ENCODE measurements around the gene PRKN.
"Not testable (repeated sequence)": the region's sequence is repeated elsewhere in the genome, so short reads cannot be mapped to it uniquely, and the experiment has no call there.

Gene PRKN

DNA sequence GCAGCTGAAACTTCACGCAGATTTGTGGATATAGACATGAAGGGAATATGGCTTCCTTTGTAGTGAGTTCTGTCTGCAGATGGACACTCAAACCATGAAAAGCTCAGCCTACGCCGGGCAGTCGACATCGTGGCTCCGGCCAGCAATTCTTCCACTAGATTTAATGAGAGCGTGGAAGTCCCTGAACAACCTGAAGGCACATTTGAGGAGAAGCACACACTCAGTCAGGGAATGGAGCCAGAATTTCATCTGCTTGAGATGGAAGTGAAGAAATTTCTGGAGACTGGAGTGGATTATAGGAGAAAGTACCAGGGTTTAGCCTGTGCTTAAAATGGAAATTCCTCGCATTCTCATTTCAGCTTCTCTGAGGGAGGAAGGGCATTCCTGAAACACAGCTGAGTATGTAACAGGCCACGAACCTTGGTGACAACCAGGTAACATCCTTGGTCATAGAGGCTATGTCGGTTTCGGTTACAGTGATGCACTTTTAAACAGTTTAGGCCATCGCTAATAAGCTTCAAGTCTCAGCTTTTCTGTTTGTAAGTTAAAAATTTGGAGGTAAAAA lies 1373.2 kb downstream of the PRKN start:
- no peak for DNase-seq

DNA sequence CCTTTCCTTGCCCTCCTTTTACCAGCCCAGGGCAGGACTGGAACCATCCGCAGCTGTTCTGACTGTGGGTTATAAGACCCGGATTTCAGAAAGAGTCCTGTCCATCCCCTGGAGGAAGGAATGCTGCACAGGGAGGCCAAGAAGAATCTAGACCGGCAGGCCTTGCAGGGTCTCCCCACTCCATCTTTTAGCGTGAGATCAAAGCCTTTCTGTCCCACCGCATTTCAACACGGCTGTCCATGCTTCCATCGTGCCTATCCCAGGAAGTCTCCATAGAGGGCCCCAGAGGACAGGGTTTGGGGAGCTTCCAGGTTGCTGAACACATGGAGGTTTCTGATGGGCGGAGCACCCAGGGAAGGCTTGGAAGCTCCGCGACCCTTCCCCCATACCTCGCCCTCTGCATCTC lies 1374.4 kb downstream of the PRKN start:
- no peak for DNase-seq

DNA sequence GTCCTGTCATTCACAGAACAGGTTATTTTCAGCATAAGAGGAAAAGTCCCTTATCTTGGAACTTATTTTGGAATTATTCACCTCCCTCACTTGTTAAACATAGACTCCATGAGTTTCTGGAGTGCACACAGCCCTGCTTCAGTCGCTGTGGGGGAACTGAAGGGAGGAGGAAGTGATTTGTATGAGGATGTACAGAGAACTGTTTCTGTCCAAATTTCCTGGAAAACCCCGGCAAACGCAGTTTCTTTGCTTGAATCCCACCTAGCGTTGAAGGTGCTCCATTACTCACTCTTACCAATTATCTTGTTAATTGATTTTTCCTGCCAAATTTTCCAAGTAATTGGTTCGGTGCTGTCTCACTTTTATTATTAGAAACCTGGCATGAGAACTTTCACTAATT lies 1375.7 kb downstream of the PRKN start:
- DNase-seq: no peak

DNA sequence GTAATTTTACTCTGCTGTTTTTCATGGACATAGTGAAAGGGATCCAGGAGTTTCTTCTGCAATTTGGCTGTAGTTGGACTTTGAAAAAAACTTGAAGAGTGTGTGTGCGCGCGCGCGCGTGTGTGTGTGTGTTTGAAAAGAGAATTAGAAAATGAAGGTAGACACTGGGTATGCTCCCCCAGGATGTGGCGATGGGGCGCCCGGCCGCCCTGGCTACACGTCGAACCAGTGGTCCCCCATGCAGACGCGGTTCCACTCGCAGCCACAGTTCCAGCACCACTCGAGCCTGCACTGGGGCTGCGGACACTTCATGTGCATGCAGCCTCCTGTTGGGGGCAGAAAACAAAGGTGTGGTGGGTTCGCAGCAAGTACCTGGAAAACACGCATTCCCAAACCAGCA lies 1377.7 kb downstream of the PRKN start:
- no peak for DNase-seq

DNA sequence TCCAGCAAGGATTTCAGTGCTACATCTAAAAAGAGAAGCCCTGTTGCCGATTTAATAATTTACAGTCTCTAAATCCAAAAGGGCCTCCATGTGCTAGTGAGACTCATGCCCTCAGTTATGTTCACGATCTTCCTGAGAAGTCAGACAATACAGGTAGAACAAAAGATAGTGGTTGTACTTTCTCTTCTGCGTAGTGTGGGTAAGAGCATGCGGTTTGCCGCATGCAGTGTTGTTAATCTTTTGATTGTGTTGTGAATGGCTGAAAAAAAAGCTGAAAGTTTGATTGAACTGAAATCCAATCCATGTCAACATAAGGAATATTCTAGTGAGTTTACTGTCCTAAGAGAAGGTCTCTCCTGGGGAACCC lies 1379.0 kb downstream of the PRKN start:
- DNase-seq: no peak

DNA sequence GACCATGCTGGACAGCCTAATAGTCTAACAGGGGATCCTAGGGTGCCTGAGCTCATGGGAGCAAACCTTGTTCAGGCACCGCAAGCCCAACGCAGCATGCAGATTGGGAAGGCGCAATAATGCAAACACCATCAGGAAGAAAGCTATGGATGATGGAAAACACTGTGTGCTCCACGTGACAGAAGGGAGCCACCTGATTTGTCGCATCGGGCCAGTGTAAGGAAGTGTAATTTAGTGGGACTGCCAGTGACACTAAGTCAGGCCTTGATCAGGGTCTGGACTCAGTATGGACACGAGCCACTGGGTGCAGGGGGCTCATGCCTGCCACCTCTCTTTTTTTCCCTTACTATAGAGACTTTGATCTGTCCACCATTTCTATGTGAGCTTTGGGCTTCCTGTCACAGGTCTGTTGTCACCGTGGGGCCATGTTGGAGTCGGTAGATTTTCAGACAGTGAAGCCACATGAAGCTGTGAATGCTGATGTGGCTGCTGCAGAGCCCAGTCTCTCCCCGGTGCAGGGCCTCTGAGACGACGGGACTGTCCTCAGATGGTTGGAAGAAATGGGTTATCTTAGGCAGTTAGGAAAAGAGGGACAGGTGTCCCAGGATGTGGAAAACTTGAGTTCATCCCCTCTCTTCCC lies 1379.5 kb downstream of the PRKN start:
- no peak for DNase-seq

DNA sequence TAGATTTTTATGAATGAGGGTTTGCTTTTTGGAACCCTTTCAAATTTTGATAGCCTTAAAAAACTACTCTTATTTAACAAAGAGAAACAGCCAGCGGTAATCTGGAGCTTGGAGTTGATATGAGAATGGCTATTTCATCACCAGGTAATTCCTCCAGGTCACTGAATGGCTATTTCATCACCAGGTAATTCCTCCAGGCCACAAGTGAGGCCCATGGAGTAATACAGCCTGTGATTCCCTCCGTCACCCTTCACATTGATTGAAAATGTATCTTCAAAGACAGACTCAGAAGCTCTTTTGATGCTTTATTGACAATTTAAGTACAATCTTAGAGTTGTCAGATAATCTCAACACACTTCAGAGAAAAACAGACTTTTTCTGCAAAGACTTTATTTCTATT lies 1380.4 kb downstream of the PRKN start:
- no peak for DNase-seq

DNA sequence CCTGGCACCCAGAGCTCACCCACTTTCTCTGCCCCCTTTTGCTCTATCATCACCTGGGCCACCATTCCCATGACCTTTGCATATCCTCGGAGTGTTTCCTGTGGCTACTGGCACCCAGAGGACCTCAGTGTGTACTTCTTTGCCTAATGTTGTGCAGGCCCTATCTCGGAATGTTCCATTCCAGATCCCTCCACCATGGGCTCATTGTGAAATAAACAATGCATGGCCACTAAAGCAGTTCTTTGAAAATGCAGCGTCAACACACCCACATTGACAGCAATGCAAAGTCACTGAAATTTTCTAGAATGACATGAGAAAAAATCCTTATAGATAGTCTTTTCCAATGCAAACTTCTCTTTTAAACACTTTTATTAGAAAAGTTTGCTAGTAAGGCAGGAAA lies 1380.8 kb downstream of the PRKN start:
- DNase-seq: no peak

DNA sequence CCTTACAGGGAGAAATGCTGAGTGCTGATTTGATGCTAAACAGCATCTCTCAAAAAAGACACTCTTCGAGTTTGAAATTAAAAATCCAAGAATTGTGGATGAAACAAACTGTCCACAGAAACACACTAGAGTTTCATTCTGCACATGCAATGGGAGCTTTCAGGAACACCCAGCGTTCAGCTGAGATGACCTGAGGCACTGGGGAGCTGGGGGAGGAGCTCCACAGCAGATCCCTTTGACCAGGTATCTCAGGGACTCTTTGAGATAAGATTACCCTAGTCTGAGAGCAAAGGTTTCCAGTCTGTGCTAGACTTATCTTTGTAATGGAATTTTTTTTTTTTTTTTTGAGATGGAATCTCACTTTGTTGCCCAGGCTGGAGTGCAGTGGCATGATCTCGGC lies 1382.9 kb downstream of the PRKN start:
- no peak for DNase-seq

DNA sequence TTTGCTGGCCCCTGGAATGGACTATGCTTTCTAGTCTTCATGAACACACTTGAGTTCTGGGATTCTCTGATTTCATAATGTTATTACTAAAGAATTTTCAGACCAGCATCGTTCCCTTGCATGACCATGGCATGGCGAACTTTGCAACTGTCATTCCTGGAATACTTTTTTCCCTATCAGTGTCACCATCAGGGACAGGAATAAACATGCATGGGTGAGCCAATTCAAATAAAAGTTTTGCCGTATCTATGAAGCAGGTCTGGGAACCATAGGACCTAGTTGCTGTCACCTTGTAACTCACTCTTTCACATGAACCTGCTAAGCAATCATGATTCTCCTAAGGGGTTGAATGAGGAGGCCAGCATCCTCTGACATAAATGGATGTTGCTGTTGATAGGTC lies 1385.5 kb downstream of the PRKN start:
- DNase-seq: no peak

DNA sequence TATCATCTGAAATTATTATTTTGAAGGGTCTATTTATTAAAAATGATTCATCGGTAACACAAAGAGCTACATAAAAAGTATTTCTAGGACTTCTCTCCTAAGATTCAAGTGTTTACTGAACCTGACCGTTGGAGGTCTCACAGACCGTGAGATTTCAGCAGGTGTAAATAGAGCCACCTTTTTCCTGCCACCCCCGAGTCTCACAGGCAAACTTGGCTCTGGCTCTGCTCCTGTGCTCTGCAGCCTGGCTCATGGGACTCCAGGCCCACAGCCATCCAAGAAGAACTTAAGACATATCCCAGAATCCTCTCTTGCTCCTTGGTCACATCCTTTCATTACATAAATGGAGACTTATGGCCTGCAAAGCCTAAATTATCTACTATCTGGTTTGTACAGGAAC lies 1385.9 kb downstream of the PRKN start:
- no peak for DNase-seq

DNA sequence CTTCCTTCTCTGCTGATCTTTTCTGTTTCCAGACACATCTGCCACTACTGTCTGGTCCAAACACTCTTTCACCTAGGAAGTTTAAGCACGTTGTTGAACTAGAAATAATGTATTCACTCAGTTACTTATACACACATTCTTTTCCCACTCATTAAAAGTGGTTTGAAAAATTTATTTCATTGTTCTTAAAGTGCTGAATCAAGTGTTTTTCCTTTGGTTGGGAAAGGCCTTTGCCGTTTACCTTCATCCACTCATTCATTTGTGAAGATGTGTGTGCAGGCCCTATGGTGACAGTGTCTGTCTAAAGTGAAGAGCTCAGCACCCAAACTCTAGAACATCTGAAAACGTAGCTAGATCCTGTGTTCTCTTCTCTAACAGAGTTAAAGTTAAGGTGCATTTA lies 1389.6 kb downstream of the PRKN start:
- DNase-seq: no peak

DNA sequence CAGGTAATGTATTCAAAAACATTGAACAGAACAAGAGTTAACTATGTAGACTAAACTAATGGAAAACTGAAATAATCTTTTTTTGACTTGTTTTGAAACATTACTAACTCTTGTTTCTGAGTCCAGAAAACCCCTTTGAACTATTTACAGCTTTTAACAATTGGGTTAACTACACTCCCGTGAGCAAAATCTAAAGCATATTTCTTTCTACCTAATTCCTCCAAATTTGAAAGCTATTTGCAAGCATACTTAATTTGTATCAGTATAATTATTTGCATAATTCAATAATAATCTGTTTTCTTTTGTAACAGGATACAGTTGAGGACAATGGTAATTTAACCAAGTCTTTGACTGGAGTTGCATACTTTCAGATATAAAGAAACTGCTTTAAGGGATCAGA lies 1391.1 kb downstream of the PRKN start:
- no peak for DNase-seq

DNA sequence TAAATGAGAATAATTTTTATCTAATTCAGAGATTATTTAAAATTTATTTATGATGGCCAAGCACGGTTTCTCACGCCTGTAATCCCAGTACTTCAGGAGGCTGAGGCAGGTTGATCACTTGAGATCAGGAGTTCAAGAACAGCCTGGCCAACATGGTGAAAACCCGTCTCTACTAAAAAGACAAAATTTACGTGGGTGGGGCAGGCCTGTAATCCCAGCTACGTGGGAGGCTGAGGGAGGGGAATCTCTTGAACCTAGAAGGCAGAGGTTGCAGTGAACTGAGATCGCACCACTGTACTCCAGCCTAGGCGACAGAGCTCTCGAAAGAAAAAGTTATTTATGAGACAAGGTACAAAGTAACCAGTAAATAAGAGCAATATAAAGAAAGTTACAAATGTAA lies 1394.2 kb downstream of the PRKN start:
- no peak for DNase-seq

DNA sequence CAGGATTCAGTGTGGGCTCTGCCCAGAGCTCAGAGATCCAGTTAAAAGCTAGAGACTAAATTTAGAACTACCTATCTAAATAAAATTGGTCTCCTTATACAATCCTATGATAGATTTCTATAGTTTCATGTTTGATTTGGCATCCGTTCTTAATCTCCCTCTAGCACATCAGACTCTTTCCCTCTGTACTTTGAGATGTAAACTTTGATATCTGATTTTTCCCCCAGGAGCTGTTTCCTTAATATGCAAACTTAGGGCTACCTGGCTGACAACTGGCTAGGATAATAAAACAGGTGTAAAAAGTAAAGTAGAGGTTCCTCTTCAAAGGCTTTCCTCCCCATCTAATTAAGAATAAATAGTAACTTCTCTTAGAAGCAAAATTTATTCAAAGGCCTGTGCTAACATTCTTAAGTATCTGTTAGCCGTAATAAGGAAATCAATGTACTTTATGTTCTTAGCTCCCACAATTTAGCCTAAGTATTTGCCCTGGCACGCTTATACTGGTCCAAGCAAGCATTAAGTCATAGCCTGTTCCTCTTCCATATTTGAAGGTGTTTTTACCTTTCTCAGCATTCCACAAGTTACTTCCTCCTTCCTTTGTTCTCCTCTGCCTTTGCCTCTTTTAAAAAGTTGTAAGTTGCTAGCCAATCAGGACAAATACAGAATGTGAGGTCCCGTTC lies 1396.0 kb downstream of the PRKN start:
- not testable (repeated sequence) for DNase-seq

DNA sequence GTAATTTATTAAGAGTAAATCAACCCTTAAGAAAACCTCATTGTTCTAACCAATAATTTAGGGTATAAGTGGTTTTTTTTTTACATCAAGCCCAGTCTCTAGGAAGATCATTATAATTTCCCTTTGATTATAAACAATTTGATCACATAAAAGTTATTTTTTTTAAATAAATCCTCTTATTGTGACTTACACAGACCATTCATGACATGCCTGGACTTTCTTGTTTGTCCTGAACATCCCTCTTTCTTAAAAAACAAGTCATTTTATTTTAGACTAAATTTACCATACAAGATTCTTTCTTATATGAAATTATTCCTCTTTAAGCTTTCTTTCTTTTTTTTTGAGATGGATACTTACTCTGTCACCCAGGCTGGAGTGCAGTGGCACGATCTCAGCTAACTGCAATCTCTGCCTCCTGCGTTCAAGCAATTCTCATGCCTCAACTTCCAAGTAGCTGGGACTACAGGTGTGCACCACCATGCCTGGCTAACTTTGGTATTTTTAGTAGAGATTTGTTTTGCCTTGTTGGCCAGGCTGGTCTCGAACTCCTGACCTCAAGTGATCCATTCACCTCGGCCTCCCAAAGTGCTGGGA lies 1400.1 kb downstream of the PRKN start:
- DNase-seq: no peak

DNA sequence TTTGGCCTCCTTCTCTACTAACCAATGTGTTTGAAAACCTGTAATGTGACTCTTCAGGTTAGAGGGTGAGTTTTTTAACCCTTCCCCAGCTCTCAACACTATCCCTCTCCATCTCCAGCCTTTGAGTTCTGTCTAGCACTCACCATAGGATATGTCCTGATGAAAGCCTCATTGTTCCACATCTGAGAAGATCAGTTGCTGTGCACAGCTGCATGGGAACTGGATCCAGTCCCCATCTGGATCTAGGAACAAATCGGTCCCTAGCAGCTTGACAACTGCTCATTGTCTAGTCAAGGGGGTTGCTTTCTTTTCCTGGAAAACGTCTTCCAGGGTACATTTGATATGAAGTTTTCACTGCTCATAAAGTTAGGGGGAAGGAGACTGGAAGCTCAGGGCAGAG lies 1408.3 kb downstream of the PRKN start:
- no peak for DNase-seq

DNA sequence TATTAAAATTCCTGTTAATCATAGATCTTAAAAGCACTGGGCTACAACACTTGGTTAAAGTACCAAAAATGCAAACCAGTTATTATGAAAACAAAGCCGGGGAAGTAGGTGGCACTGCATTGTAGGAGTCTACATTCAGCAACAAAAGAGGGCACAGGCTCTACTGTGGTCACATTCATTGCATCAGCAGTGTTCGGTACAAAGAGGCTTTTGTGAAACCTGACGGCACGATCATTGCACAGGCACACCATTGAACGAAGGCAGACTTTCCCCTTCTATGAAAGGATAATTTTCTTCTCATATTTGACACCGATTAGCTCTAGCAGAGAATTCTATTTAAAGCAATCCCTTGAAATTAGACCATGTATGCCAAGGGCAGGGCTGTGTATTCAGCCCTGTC lies 1409.1 kb downstream of the PRKN start:
- no peak for DNase-seq

DNA sequence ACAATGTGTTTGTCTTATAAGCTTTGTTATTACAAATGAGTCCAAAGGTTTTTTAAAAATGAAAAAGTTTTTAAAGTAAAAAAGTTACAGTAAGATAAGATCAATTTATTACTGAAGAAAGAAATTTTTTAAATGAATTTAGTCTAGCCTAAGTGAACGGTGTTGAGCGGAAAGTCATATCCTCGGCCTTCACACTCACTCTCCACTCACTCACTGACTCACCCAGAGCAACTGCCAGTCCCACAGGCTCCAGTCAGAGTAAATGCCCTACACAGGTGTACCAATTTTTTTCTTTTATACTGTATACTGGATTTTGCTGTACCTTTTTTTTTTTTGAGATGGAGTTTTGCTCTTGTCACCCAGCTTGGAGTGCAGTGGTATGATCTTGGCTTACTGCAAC lies 1411.0 kb downstream of the PRKN start:
- no peak for DNase-seq

DNA sequence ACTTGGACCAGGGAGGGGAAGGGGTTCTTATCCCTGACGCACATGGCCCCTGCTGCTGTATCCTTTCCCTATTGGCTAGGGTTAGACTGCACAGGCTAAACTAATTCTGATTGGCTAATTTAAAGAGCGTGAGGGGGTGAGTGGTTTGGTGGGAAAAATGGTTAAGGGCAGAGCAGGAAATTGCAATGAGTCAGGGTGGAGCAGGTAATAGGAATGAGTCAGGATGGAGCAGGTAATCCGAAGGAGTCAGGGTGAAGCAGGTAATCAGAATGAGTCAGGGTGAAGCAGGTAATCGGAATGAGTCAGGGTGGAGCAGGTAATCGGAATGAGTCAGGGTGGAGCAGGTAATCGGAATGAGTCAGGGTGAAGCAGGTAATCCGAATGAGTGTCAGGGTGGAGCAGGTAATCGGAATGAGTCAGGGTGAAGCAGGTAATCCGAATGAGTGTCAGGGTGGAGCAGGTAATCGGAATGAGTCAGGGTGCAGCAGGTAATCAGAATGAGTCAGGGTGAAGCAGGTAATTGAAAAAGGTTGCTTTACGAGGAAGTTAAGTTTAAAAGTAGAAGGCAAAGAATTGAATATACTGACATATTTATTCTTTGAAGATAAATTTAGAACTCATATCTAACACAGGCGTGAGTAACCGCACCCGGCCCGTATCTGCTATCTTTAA lies 1412.2 kb downstream of the PRKN start:
- DNase-seq: not testable (repeated sequence)

DNA sequence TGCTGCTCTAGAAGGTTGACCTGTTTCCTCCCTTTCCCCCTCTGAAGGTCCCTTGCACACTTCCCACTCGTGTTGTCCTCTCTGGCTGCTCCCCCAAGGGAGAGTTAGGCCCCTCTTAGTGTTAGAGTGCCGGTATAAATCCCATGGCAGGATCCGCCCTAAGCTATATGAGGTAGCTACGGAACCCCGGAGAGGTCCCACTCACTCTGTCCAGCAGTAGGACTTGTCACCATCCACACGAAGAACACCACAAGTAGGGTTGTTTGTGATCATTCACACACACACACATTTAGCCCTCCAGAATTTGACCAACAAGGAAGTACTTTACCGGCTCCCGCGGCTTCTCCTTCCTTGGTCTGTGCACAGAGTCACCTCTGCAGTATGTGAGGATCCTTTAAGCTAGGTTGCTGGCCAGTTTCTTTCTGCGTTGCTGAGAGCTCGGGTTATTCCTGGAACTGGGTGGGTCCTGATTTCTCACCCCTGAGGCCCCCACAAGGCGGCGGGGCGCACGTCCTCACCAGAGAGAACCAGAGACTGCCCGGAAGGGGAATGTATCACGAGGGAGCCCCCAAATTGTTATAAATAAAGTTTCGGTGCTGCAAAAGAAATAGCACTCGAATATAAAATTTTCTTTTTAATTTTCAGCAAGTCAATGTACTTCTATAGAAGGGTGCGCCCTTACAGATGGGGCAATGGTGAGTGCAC lies 1412.9 kb downstream of the PRKN start:
- not testable (repeated sequence) for DNase-seq

DNA sequence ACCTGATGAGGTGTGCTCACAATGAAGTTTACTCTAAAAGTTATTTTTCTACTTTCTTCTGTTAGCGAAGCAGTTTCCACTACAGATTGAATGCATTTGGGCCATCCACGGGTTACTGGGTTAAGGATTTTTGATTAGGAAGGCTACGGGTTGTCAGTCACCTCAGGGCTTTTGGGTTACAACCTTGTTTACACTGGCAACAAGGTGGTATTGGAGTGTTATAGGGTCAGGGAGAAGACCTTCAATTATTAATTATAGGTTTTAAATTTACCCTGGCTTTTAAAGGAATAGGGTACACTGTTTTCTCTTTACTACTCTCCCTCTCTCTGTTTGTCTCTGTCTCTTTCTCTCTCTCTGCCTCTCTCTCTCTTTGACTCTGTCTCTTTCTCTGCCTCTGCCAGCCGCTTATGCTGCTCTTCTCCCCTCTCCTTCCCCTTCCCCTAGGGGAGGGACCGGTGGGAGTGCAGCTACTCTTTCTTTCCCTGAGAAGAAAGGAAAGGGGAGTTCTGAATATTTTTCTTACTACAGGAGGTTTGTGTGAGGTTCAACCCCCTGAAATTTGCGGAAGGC lies 1413.5 kb downstream of the PRKN start:
- DNase-seq: no peak

DNA sequence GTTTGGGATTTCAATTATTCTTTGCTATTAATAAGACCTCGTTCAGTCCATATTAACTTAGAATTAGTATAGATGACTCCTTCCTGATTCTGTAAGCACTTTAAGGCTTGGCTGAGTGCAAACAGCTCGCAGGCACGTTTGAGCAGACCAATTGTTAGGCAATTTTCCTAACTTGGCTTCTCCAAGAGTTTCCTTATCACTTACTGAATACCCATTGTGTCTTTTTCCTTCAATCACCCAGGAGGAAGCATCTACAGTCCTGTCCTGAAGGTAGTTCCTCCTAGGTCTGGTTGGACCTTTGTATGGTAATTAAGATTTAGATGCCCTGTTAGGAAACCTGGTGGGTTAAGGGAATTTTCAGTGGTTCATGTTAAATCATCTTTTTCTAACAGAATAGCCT lies 1414.1 kb downstream of the PRKN start:
- DNase-seq: not testable (repeated sequence)
